Smooth muscle cell (in vitro differentiated cells): ENCODE data around the gene RAB3IL1. TPM values are rescaled to one million over a fixed set of nuclear protein-coding genes. Genes with fewer than 3 reads are reported as not detected.

Source experiments
- DNase-seq: peaks from one replicate; lab custom pipeline; 2025; ENCODE audit not compliant: unreplicated experiment; lab: John Stamatoyannopoulos, UW
- H2AFZ ChIP-seq: fragments of 200-600 bp; sonication (generic); 2 replicates; pipeline ENCODE4 v1.6.0; 2016; ENCODE audit warnings: antibody characterized with exemption, low read depth, mild to moderate bottlenecking
- H3F3A ChIP-seq: fragments of 200-600 bp; sonication (generic); 2 replicates; pipeline ENCODE4 v1.6.0; 2017; ENCODE audit warnings: antibody characterized with exemption, low read depth
- H3K27ac ChIP-seq: fragments of 200-600 bp; sonication (generic); 2 replicates; pipeline ENCODE4 v1.5.1; 2016; ENCODE audit warnings: low read depth, mild to moderate bottlenecking
- H3K27me3 ChIP-seq: fragments of 200-600 bp; sonication (generic); 2 replicates; pipeline ENCODE4 v1.6.1; 2016; ENCODE audit warnings: low read depth, mild to moderate bottlenecking
- H3K36me3 ChIP-seq: fragments of 200-600 bp; sonication (generic); 2 replicates; pipeline ENCODE4 v1.5.1; 2016; ENCODE audit warnings: low read depth
- H3K4me1 ChIP-seq: fragments of 200-600 bp; sonication (generic); 2 replicates; pipeline ENCODE4 v1.5.1; 2016; ENCODE audit warnings: low read depth
- H3K4me2 ChIP-seq: fragments of 200-600 bp; sonication (generic); 2 replicates; pipeline ENCODE4 v1.6.0; 2016; ENCODE audit warnings: mild to moderate bottlenecking
- H3K4me3 ChIP-seq: fragments of 200-600 bp; sonication (generic); 2 replicates; pipeline ENCODE4 v1.5.1; 2016; ENCODE audit warnings: mild to moderate bottlenecking
- H3K79me2 ChIP-seq: fragments of 200-600 bp; sonication (generic); 2 replicates; pipeline ENCODE4 v1.6.0; 2016; ENCODE audit warnings: low read depth, mild to moderate bottlenecking
- H3K9ac ChIP-seq: fragments of 200-600 bp; sonication (generic); 2 replicates; pipeline ENCODE4 v1.6.0; 2016; ENCODE audit warnings: low read depth
- H3K9me3 ChIP-seq: fragments of 200-600 bp; sonication (generic); replicated peaks from 2 replicates; pipeline ENCODE4 v1.5.1; 2016; ENCODE audit warnings: low read depth
- H4K20me1 ChIP-seq: fragments of 200-600 bp; sonication (generic); 2 replicates; pipeline ENCODE4 v1.6.0; 2016; ENCODE audit warnings: low read depth
- CTCF ChIP-seq: fragments of 200-600 bp; sonication (generic); IDR thresholded peaks from 2 replicates; pipeline ENCODE4 v1.5.1; 2017; ENCODE audit warnings: borderline replicate concordance, mild to moderate bottlenecking, antibody characterized with exemption; ENCODE audit not compliant: insufficient read depth, poor library complexity, severe bottlenecking
- WGBS: methylation state at CpG from one replicate; pipeline ENCODE4 v1.1.7; 2016; ENCODE audit warnings: low lambda C conversion rate; 5-methylcytosine and 5-hydroxymethylcytosine counted together
- polyA plus RNA-seq: library from polyadenylated mRNA; unstranded; fragments of >200 nt; fragmentation: Nextera tagmentation; extraction: Ambion mirVana; gene quantifications from 2 replicates; pipeline ENCODE4 v1.2.1, GENCODE V29; 2016
- total RNA-seq: library from RNA; depleted of rRNA; stranded (reverse); fragments of >200 nt; gene quantifications from 2 replicates; pipeline ENCODE4 v1.2.3, GENCODE V29; 2014

RAB3IL1 gene
- total and polyA plus RNA-seq, 2 experiments from 2014 or later, result 4.9 to 11.6 TPM

DNA sequence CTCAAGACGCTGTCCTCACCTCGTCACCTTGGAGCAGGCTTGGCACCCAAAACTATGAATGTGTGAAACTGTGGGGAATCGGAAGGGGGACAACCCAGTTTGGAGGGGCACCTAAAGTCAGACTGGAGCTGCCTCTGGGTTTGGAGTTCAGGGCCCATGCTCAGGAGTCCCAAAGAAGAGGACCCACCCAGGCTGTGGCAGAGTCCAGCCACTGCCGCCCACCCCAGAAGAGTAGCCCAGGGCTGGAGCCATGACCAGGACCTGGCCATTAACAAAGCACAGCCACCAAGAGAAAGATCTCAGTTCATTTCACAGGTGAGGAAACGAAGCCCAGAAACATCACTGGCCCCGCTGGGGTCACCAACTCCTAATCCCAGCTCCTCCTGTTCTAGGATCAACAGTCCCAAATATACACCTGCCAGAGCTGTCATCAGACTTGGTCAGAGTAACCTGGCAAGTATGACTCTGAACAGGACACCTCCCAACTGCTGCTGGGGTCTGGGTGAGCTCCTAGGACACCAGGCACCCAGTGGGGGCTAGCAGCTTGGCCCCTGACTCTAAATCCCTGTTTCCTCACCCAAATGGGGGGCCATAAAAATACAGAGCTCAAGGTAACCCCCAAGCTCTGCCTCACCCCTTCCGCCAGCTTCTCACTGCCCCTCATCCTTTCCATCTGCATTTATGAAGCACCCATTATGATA lies 2.7 kb downstream of the RAB3IL1 start:
- no peak overlapping the region for H3K27ac ChIP-seq
- H3K9me3 ChIP-seq, result no peaks in the 10 kb centered on the region
- H3F3A ChIP-seq, result no peaks in the 10 kb centered on the region
- no peaks in the 10 kb centered on the region for H3K79me2 ChIP-seq
- no peak overlapping the region for H3K4me2 ChIP-seq
- TF ChIP-seq CTCF, result no peak
- H2AFZ ChIP-seq, result no peak overlapping the region
- H3K27me3 ChIP-seq, result no peaks in the 10 kb centered on the region
- 96% methylated on average over 7 of the region's 7 CpGs for WGBS
- H3K36me3 ChIP-seq, result no peaks in the 10 kb centered on the region
- DNase-seq, result no peak
- no peak overlapping the region for H3K4me3 ChIP-seq
- peaks cover 5% of the 10 kb centered on the region for H4K20me1 ChIP-seq
- H3K4me1 ChIP-seq, result no peaks in the 10 kb centered on the region
- H3K9ac ChIP-seq, result no peak overlapping the region

DNA sequence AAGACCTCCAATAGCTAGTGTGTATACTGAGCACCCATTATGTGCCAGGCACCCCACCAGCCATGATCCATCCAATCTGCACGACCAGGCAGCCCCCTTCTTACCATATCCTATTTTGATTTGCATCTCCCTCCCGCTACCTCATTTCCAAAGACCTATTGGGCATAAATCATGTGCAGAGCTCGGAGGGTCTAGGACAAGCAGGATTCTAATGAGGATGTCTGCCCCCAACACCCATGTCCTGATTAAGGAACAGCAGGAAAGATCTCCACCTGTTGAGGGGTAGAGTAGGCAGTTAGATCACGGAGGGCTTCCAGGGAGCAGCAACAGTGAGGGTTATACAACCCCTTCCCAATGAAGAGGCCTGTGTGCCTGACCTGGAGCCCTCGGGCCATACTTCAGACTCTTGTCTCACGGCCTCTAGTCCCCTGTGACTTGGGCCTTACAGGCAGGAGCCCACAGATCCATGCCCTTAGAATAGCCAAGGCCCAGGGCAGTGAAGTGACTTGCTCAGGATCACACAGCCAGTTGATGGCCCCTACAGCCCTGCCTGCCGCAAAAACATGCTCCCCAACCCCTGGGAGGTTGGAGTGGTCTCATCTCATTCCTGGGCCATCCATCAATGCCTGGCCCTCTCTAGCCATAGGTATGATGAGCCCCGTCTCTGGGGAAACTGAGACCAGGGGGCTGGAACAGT lies 3.5 kb downstream of the RAB3IL1 start:
- no peak overlapping the region for H2AFZ ChIP-seq
- no peak for DNase-seq
- H3K4me1 ChIP-seq, result no peaks in the 10 kb centered on the region
- H3F3A ChIP-seq, result no peaks in the 10 kb centered on the region
- no peaks in the 10 kb centered on the region for H3K27me3 ChIP-seq
- 84% methylated on average over 8 of the region's 8 CpGs for WGBS
- H3K9me3 ChIP-seq, result no peaks in the 10 kb centered on the region
- no peaks in the 10 kb centered on the region for H3K36me3 ChIP-seq
- H3K4me3 ChIP-seq, result no peak overlapping the region
- peaks cover 5% of the 10 kb centered on the region for H4K20me1 ChIP-seq
- H3K9ac ChIP-seq, result no peak overlapping the region
- no peak overlapping the region for H3K4me2 ChIP-seq
- H3K27ac ChIP-seq, result no peak overlapping the region
- H3K79me2 ChIP-seq, result no peaks in the 10 kb centered on the region
- TF ChIP-seq CTCF, result no peak

DNA sequence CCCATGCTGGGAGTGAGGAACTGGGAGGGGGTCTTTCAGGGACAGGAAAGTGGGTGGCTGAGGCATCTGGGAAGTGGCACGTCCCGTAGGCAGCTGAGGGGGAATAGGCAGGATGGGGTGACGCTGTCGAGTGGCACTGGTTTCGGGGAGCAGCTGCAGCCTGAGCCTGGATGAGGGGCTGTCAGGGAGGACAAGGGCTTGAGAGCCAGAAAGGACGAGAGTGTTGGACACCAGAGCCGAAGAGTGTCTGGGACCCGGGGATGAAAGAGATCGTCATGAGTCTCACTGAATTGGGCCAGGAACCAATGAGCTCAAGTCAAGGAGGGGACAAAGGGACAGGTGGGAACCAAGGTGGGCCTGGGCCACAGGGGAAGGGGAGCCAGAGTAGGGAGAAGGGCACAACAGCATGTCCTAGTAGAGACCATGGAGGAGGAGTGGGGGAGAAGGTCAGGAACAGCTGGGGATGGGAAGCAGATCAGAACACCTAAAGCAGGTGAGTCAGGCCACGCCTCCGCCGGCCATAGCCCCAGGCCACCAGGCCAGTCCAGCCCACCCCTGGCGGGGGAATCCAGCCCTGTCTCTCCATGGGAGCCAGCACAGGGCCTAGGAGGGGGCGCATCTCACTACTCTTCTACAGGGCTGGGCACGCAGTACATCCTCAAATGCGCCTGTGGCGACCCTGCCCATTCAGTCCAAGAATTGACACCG lies 4.2 kb downstream of the RAB3IL1 start:
- Histone ChIP-seq H3K27me3 (no peaks in the 10 kb centered on the region), H3K4me3 (no peak overlapping the region), H3K36me3 (no peaks in the 10 kb centered on the region), H3K4me1 (no peaks in the 10 kb centered on the region), H3K9me3 (no peaks in the 10 kb centered on the region), H4K20me1 (peaks cover 5% of the 10 kb centered on the region), H3K79me2 (no peaks in the 10 kb centered on the region), H3K9ac (no peak overlapping the region), H3F3A (no peaks in the 10 kb centered on the region), H3K27ac (no peak overlapping the region), H2AFZ (no peak overlapping the region), H3K4me2 (no peak overlapping the region)
- no peak for TF ChIP-seq CTCF
- 89% methylated on average over 18 of the region's 18 CpGs for WGBS
- DNase-seq, result no peak
